Liver (tissue), 3 donors: Measurements from ENCODE around the gene BCAS1.

Experiments
- EGR1 ChIP-seq, 2 donors: IDR thresholded peaks; 2 replicates each; pipeline ENCODE4 v1.6.1; 2016 to 2018; ENCODE audit warnings: antibody characterized with exemption in 2 of 2, low read depth in 2 of 2
- FOXA2 ChIP-seq: IDR thresholded peaks from 2 replicates; pipeline ENCODE4 v1.6.1; 2016; ENCODE audit warnings: antibody characterized with exemption
- GABPA ChIP-seq, 2 donors: IDR thresholded peaks in 1 of 2; conservative IDR thresholded peaks in 1 of 2; 2 replicates each; pipeline ENCODE4 v1.6.1; 2016; ENCODE audit warnings: antibody characterized with exemption in 2 of 2, mild to moderate bottlenecking in 1 of 2, moderate library complexity in 1 of 2
- JUND ChIP-seq, 2 donors: IDR thresholded peaks; 2 replicates each; pipeline ENCODE4 v1.6.1; 2016; ENCODE audit warnings: antibody characterized with exemption in 2 of 2
- NR2F2 ChIP-seq: IDR thresholded peaks from 2 replicates; pipeline ENCODE4 v1.6.1; 2016; ENCODE audit warnings: antibody characterized with exemption
- RAD21 ChIP-seq, 2 donors: IDR thresholded peaks; 2 replicates each; pipeline ENCODE4 v1.6.1; 2016; ENCODE audit warnings: antibody characterized with exemption in 2 of 2, mild to moderate bottlenecking in 2 of 2
- RXRA ChIP-seq, 2 donors: IDR thresholded peaks; 2 replicates each; pipeline ENCODE4 v1.6.1; 2017 to 2018; ENCODE audit warnings: antibody characterized with exemption in 2 of 2, mild to moderate bottlenecking in 1 of 2
- SP1 ChIP-seq: IDR thresholded peaks from 2 replicates; pipeline ENCODE4 v1.6.1; 2018; ENCODE audit warnings: antibody characterized with exemption, mild to moderate bottlenecking
- TAF1 ChIP-seq: conservative IDR thresholded peaks from 2 replicates; pipeline ENCODE4 v1.6.1; 2016; ENCODE audit warnings: antibody characterized with exemption, mild to moderate bottlenecking
- TF ChIP-seq, protein P1 (sequence below): IDR thresholded peaks from 2 replicates; pipeline ENCODE4 v1.6.1; 2016; ENCODE audit warnings: antibody characterized with exemption
- TF ChIP-seq, protein P2 (sequence below): fragments of 150-350 bp; IDR thresholded peaks from 2 replicates; pipeline ENCODE4 v1.5.1; 2017; ENCODE audit warnings: improper control_type of control experiment, low read depth, low read length; ENCODE audit not compliant: missing input control
- TF ChIP-seq, protein P3 (sequence below): IDR thresholded peaks from 2 replicates; pipeline ENCODE4 v1.6.1; 2016; ENCODE audit warnings: antibody characterized with exemption
- TF ChIP-seq, protein P4 (sequence below): IDR thresholded peaks from 2 replicates; pipeline ENCODE4 v1.6.1; 2016; ENCODE audit warnings: antibody characterized with exemption
- TF ChIP-seq, protein P5 (sequence below): IDR thresholded peaks from 2 replicates; pipeline ENCODE4 v1.6.1; 2016; ENCODE audit warnings: antibody characterized with exemption, mild to moderate bottlenecking
- donor health status: healthy.
- donor health status: healthy.

DNA sequence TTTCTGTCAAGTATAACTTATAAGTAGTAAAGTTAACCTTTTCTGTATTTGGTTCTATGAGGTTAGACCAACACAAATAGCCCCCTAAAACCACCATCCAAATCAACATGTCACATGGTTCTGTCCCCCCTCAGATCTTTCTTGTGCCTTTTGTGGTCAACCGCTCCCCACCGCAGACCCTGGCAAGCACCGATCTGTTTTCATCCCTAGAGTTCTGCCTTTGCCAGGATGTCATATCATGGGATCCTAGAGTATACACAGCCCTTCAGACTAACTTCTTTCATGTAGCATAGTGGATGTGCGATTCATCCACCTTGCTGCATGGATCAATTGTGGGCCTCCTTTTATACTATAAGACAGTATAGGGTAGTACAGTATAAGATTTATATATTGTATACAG is 124.3 kb downstream of the BCAS1 start:
- TF ChIP-seq, protein P1, sequence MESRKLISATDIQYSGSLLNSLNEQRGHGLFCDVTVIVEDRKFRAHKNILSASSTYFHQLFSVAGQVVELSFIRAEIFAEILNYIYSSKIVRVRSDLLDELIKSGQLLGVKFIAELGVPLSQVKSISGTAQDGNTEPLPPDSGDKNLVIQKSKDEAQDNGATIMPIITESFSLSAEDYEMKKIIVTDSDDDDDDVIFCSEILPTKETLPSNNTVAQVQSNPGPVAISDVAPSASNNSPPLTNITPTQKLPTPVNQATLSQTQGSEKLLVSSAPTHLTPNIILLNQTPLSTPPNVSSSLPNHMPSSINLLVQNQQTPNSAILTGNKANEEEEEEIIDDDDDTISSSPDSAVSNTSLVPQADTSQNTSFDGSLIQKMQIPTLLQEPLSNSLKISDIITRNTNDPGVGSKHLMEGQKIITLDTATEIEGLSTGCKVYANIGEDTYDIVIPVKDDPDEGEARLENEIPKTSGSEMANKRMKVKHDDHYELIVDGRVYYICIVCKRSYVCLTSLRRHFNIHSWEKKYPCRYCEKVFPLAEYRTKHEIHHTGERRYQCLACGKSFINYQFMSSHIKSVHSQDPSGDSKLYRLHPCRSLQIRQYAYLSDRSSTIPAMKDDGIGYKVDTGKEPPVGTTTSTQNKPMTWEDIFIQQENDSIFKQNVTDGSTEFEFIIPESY: no peak
- TF ChIP-seq, protein P2, sequence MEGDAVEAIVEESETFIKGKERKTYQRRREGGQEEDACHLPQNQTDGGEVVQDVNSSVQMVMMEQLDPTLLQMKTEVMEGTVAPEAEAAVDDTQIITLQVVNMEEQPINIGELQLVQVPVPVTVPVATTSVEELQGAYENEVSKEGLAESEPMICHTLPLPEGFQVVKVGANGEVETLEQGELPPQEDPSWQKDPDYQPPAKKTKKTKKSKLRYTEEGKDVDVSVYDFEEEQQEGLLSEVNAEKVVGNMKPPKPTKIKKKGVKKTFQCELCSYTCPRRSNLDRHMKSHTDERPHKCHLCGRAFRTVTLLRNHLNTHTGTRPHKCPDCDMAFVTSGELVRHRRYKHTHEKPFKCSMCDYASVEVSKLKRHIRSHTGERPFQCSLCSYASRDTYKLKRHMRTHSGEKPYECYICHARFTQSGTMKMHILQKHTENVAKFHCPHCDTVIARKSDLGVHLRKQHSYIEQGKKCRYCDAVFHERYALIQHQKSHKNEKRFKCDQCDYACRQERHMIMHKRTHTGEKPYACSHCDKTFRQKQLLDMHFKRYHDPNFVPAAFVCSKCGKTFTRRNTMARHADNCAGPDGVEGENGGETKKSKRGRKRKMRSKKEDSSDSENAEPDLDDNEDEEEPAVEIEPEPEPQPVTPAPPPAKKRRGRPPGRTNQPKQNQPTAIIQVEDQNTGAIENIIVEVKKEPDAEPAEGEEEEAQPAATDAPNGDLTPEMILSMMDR: no peak
- TF ChIP-seq RXRA (IDR thresholded peaks at IDR 0.05) (no peak), RAD21 (IDR thresholded peaks at IDR 0.05) (no peak), EGR1 (IDR thresholded peaks at IDR 0.05; ENCODE audit: low read depth in 2 of 2) (no peak), TAF1 (no peak), JUND (IDR thresholded peaks at IDR 0.05) (no peak), SP1 (no peak), NR2F2 (no peak), GABPA (IDR thresholded peaks at IDR 0.05 in 1 of 2, conservative IDR thresholded peaks at IDR 0.05 in 1 of 2) (no peak), FOXA2 (no peak)
- TF ChIP-seq, protein P3, sequence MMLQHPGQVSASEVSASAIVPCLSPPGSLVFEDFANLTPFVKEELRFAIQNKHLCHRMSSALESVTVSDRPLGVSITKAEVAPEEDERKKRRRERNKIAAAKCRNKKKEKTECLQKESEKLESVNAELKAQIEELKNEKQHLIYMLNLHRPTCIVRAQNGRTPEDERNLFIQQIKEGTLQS: no peak
- TF ChIP-seq, protein P4, sequence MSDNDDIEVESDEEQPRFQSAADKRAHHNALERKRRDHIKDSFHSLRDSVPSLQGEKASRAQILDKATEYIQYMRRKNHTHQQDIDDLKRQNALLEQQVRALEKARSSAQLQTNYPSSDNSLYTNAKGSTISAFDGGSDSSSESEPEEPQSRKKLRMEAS: no peak
- TF ChIP-seq, protein P5, sequence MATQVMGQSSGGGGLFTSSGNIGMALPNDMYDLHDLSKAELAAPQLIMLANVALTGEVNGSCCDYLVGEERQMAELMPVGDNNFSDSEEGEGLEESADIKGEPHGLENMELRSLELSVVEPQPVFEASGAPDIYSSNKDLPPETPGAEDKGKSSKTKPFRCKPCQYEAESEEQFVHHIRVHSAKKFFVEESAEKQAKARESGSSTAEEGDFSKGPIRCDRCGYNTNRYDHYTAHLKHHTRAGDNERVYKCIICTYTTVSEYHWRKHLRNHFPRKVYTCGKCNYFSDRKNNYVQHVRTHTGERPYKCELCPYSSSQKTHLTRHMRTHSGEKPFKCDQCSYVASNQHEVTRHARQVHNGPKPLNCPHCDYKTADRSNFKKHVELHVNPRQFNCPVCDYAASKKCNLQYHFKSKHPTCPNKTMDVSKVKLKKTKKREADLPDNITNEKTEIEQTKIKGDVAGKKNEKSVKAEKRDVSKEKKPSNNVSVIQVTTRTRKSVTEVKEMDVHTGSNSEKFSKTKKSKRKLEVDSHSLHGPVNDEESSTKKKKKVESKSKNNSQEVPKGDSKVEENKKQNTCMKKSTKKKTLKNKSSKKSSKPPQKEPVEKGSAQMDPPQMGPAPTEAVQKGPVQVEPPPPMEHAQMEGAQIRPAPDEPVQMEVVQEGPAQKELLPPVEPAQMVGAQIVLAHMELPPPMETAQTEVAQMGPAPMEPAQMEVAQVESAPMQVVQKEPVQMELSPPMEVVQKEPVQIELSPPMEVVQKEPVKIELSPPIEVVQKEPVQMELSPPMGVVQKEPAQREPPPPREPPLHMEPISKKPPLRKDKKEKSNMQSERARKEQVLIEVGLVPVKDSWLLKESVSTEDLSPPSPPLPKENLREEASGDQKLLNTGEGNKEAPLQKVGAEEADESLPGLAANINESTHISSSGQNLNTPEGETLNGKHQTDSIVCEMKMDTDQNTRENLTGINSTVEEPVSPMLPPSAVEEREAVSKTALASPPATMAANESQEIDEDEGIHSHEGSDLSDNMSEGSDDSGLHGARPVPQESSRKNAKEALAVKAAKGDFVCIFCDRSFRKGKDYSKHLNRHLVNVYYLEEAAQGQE: no peak
